Measurements from ENCODE around the gene ADCY5. TPM values are rescaled to one million over a fixed set of nuclear protein-coding genes. Genes with fewer than 3 reads are reported as not detected.

ADCY5 gene
- total RNA-seq, 1 donor from 2014 or later = 0.13 TPM

DNA sequence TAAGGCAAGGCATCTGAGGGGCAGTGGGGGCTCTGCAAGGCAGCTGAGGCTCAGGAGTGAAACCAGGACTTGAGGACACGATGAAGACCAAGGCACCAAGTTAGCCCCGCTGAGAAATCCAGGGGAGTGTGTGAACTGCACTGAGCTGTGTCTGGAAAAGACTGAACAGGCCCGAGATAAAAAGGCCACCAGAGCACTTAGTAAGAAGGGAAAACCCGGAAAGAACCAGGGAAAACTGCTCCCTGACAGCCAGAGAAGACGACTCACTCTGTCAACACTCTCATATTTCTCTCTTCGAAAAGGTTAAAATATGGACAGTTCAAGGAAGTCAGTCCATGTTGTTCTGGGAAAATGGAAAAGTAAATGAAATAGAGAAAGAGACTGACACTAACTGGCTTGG is 138.1 kb downstream of the ADCY5 start:
- DNase-seq (ENCODE audit: low read depth) = no peak

DNA sequence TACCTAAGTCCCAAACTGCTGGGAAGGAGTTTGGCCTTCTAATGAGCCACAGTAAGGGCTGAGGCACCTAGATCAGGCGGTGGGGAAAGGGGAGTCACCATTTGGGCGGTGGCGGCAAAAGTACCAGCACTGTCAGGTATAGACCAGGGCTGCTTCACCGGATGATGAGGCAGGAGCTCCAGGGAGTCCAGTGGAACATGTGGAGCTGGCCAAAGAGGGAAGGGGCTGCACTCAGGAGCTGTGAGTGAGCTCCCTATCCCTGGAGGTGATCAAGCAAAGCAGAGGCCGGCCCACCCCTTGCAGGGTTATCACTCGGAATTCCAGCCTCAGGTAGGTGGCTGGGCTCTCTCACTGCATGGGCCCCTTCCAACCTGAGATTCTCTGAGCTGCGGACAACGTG is 138.7 kb downstream of the ADCY5 start:
- no peak for DNase-seq (ENCODE audit: low read depth)

DNA sequence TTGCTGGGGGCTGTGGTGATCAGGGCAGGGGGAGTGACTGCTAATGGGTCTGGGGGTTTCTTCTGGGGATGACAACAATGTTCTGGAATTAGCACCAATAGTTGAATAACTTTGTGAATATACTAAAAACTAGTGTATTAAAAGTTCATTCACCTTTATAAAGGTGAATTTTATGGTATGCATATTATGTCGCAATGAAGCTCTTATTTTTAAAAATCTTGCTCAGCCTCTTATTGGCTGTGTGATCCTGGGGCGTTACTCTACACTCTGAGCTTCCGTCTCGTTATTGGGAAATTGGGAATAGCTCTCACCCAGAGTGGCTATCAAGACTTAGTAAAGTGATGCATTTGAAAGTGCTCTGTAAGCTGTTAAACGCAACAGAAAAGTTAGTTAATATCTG is 141.8 kb downstream of the ADCY5 start:
- no peak for DNase-seq (ENCODE audit: low read depth)

DNA sequence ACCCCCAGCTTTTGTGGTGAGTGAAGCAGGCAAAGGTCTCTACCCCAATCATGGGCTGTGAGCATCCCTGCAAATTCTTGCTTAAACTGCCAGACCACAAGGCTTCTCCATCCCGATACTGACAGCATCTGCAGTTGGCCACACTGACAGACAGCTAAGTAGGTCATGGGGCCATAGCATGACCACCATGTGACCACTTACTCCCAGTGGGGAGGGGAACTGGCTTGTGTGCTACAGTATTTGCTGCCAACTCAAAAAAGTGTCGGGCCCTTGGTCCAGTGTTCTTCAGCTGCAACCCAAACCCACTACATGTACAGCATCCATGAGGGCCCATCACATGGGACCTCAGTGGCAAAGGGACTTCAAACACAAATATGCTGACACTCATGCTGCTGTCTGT is 143.7 kb downstream of the ADCY5 start:
- no peak for DNase-seq (ENCODE audit: low read depth)

DNA sequence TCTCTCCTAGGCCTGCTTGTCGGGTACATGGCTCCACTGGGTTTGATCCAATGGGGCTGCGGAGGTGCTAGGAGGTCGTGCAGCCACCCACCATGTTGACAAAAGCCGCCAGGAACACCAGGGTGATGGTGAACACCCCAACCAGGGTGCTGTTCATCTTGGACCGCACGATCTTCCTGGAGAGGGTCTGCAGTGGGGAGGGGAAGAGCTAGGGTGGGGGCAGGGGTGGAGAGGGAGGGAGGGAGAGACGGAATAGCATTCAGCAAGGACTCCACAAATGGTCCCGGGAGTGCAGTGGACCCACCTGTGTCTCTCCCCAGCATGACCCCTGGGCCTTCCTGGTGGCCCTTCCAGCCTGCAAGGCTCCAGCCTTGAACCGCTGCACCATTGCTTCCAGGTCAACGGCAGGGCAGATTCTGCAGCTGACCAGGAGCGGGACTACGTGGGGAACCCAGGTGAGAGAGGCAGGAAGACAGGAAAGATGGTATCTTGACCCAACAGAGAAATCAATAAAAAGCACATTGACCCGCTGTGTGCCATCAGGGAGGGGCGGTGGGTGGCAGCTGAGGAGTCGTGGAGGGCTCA is 144.8 kb downstream of the ADCY5 start:
- no peak for DNase-seq (ENCODE audit: low read depth)

DNA sequence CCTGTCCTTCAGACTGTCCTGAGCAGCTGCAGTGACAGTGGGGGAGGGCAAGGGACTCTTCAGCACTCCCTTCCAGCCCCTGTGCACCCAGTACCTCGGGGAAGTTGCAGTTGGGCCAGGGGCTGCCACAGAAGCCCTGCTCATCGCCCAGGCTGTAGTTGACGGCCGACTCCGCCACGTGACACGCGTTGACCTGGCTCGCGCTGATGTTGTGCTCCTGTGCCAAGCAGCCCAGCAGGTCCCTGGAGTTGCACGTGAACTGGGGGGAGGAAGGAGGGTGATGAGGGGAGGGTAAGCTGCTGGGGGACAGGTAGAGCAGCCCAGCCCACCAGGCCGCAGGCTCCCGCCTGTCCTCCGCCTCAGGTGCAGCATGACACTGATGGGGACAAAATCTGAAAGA is 145.9 kb downstream of the ADCY5 start:
- DNase-seq (ENCODE audit: low read depth) = no peak

DNA sequence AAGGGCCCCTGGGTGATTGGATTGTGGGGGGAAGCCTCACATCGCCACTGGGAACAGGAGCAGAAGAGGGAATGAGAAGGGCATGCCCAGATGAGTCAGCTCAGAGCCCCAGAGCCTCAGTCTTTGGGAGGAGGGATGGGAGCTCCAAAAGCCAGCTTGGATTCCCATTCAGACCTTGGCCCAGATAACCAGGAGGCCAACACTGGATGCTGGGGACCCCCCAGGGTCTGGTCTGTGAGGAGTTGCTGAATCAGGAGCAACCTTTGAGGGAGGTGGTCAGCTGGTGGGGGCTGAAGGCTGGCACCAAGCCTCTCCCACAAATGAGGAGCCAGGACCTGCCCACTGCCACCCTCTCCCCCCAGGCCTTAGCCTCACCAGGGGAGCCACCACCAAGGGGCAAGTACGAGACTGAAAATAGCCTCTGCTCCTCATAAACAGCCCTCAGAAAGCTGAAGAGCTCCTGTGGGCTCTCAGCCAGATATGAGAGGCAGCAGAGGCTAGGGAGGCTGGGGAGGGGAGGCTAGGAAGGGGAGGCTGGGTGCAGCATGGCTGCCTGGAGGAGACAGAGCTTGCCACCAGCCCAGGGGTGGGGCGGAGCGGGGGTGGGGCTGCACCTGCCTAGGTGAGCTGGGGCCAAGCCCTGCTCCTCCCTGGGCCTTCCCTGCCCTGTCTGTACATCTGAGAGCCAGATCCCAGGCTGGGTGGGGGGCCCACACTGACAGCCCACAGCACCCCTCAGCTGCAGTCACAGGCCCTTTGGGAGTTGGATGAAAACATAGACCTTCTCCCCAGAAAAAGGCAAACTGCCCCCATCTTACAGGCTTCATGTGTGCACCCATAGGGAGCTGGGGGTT is 147.3 kb downstream of the ADCY5 start:
- DNase-seq (ENCODE audit: low read depth) = no peak

DNA sequence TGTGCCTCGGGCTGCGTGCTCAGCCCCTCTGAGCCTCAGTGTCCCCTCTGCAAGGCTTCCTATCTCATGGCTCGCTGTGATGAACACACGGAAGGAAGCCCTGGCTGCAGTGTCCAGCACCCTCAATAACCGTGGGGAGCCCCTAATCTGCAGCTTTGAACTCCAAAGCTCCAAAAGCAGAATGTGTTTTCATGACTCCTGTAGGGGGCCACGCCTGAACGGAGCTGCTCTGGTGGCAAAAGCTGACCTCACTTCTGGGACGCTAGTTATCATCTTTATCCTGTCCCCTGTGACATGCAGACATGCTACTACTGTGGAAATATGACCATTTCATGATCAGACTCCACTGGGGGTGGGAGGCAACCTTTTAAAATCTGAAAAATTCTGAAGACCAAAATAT is 148.3 kb downstream of the ADCY5 start:
- no peak for DNase-seq (ENCODE audit: low read depth)

DNA sequence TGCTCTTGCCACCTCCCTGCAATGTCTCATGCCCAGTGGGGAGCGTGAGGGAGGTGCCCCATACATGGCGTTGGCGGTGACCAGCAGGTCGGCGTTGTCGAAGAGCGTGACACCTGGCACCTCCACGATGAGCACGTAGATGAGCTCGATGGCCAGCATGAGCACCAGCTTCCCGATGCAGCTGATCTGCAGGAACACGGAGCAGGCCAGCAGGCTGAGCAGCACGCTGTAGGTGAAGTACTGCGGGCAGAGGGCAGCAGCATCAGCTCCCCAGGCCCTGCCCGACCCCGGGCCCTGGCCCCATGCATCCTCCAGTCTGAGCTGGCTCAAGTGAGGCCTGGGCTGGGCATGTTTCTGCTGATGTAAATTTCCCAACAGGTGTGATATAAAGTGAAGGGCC is 148.8 kb downstream of the ADCY5 start:
- DNase-seq (ENCODE audit: low read depth) = no peak

DNA sequence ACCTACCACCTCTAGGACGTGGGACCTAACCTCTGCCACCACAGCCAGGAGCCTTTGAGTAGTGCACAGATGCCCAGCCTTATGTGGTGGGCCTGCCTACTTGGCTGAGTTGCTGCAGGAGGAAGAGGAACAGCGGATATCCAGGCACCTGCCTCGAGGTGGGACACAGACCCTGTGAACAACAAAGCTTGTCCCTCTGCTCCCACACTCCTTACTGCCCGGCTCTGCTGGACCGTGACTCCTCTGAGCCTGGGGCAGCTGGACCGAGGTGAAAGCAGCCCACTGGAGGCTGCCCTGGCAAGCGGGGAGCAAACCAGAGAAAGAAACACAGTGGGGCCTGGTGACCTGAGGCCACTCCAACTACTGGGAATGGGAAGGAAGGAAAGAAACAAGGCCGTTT is 149.3 kb downstream of the ADCY5 start:
- DNase-seq (ENCODE audit: low read depth) = no peak

DNA sequence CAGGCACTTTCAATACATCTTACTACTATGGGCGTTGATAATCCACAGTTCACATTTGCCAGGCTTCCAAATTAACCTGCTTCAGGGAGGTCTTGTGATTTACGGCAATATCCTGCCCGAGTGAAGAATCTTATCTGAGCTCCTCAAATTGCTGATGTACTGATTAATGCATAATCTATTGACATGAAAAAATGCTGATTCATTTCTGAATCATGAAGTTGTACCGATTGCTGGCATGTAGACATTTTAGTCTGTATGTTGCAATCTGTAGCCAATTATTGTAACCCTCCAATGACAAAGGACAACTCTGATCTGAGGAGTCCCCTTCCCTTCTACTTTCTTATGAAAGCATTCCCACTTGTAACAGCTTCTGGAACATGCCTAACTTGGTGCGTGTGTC is 150.0 kb downstream of the ADCY5 start:
- DNase-seq (ENCODE audit: low read depth) = no peak

DNA sequence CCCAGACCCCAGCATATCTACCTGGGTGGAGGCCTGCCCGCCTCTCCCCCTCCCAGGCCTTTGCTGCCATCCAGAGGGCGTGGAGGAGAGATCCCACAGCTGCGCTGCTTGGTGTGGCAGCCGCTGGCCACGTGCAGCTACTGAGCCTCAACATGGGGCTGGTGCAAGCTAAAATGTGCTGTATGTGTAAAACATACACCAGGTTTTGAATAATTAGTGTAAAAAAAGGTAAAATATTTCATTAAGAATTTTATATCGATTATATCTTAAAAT is 151.3 kb downstream of the ADCY5 start:
- no peak for DNase-seq (ENCODE audit: low read depth)

DNA sequence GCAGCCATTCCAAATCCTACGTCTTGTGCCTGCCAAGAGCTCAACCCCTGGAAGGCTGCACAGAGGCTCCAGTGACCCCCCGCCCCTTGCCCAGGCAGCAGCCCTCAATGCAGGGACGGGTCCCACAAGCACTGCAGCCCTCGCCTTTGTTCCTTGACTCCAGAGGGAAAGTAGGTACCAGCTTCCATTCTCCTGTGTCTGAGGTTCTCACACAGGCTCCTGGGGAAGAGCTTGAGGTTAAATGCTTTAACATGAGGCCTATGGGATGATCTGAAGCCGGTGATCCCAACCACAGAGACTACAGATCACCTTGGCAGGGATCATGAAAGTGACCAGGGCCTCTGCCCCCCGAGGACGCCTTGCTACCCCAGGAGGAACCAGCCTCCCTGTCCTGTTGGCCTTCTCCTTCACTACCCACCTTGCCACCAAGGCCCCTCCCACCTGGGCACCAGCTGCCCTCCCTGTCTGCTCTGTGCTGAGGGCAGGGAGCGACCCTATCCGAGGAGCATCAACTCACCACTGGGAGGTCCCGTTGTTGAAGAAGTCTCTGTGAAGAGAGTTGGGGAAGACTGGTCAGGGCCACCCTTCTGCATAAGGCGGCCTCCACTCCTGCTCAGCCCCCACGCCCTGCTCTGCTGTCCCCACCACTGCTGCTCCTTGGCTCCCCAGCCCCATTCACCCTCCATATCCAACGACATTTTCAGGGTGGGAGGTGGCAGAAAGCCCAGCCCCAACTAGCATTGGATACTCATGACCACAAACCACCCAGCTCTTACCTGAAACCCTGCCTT is 151.9 kb downstream of the ADCY5 start:
- no peak for DNase-seq (ENCODE audit: low read depth)

DNA sequence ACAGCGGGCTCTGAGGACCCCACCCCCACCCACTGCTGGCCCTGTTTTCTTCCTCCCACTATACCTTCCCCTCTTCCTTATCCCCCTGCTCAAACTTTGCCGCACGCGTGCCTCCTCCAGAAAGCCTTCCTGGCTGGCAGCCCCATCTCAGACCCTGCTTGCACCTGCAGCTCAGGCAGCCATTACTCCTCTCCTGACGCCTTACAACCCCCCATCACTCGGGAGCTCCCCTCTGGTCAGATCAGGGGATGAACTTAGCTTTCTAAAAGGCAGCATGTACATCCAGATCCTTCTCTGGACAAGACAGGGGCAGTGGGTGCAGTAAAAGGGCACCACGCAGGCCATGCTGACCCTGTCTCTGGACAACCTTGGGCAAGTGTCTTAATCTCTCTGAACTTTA is 152.6 kb downstream of the ADCY5 start:
- DNase-seq (ENCODE audit: low read depth) = no peak

DNA sequence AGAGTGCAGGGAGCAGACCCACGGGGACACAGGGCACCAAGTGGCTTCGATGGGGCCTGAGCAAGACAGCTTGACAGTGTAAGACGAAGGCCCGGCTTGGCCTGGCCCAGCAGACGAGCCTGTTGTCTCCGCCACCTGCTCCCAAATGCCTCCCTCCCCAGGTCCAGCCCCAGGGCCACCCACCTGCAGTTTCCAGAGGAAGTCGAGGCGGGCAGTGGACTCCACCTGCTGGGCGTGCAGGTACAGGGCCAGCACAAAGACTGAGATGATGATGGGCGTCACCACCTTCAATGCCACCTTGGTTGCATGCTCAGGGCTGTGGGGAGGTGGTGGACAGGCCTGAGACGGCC is 153.0 kb downstream of the ADCY5 start:
- DNase-seq (ENCODE audit: low read depth) = no peak

DNA sequence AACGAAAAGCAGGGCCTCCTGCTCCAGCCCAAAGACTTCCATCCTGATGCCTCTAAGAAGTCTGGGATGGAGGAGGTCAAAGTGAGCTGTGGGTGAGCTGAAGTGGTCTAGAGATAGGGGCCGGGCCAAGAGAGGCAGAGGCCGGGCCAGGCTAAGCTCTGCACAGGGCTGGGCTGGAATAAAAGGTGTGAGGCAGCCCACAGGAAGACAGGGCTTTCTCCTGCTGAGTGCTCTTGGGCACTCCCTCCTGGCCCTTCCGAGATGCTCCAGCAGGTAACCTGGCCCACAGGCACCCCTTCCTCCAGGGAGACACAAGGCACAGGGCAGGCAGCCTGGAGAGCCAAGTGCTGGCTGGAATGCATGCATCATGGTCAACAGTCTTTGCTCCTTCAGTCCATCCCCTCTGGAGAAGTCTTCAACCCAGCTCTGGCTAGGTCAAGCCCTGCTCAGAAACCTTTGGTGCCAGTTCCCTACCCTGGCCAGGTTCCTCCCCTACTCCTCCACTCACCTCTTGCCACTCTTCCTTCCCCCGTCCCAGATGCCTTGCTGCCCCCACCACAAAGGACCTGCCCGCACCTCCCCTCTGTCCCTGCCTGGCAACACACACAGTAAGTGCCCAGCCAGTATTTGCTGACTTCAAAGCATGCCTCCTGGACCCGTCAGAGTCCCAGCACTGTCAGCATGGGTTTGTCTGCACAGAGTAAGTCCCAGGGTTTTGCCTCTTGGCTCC is 153.6 kb downstream of the ADCY5 start:
- DNase-seq (ENCODE audit: low read depth) = no peak

DNA sequence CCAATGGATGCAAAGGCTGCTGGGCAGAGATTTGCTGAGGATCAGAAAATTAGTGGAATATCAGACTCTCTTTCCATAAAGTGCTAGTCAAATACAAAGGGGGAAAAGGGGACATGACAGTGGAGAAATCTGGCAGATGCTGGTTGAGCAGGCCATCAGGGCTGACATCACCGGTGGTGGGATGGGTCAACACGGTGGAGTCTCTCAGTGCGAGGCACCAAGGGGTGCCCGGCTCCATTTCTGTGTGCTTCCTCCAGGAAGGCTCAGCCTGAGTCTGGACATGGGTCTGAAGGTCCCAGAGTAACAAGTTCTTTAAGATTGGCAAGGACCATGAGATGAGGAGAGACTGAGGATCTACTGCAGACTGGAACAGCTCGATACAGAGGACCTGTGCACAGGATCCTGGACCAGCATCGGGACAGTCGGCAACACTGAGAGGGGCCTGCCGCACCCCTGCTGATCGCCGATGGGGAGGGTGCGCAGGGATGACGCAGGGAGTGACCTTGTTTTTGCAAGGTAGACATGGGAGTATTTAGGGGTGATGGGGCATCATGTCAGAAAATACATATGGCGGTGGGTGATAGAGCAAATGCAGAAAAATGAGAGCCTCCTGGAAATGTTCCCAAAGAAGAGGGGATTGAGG is 154.5 kb downstream of the ADCY5 start:
- DNase-seq (ENCODE audit: low read depth) = no peak

DNA sequence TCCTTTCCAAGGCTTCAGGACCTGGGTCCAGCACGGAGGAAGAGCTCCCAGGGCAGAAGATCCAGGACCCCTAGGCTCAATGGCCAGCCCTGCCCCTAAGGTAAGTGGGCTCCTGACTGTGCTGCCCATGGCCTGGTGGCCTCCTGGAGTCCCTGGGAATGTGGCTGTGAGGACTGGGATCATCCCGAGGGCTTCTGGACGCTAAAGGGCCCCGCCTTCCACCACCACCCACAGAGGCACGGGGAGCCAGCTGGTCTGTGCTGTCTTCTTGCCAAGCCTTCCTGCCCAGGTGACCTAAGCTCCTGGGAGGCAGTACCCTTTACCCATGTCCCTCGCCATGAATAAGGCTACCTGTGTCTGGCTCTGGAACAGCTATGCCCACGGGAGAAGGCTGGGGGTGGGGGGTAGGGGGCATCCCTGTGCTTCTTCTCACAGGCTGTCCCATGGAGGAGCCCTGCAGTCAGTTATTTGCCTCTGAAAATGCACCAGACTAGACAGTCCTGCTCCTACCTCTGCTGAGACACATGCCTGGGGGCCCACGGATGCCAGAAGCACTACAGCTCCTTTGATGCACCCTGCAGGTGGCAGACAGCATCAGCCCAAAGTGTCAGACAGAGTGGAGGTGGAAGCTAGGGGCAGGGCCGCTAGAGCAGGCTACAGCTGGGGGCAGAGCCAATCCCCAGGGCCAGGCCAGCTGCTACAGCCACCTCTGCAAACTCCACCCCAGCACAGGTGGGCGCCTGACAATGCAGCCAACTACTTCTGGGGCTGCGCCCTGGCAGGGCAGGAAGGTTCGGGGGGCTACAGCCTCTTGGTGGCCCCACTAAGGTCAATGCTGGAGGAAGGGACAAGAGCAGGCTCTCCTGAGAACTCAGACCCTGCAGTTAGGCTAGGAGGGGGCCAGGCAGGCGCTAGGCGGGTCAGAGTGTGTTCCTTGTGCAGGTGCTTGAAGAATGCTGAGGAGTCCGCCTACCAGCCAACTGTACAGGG is 156.3 kb downstream of the ADCY5 start:
- no peak for DNase-seq (ENCODE audit: low read depth)

DNA sequence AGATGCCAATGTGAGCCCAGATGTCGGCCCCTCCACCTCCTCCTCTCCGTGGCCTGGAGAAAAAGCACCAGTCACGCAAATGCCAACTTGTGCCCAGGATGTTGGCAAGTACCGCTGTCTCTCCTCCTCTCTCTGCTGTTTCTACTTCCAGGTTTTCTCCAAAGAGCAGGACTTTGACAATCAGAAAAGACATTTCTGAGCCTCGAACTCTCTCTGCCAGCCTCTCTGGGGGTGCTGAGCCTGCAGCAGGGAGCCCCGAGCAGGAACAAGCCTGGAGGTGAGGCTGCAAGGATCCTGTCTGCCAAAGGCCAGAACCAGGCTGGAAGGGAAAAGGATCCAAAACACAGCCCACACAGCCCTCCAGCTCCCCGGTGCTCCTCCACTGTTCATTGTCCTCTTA is 157.5 kb downstream of the ADCY5 start:
- DNase-seq (ENCODE audit: low read depth) = no peak

DNA sequence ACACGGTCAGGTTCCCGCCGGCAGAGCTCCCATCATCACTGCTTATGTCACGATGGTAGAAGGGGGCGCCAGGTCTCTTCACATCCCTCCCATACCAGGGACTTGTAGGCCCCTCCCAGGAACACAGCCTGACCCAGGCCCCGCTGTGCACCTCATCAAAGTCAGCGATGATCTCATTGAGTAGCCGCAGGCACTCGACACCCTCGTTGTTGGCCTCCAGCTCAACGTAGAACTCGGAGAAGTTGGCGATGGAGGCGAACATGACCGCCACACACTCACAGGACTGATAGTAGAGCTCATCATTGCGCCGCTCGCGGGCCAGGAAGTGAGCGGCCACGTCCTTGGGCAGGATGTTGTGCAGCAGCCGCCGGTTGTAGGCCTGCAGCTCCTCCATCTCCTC is 157.9 kb downstream of the ADCY5 start:
- DNase-seq (ENCODE audit: low read depth) = no peak
